SK-N-SH treated with all-trans-retinoic acid at 6 μM for 48 hours (cell line): Measurements from ENCODE around the gene QRFP.

Source experiments
- ATAC-seq: fragments of 200-7000 bp; cut with Tn5 transposase; 3 replicates; pipeline ENCODE4 v1.9.1; 2020; ENCODE audit warnings: mild to moderate bottlenecking, moderate library complexity
- BACH2 ChIP-seq: fragments of 250-450 bp; sonication (Bioruptor Pico); IDR thresholded peaks from 2 replicates; pipeline ENCODE4 v1.9.0; 2021; ENCODE audit warnings: mild to moderate bottlenecking, borderline replicate concordance
- CSDC2 ChIP-seq: fragments of 250-450 bp; sonication (Bioruptor Pico); IDR thresholded peaks from 2 replicates; pipeline ENCODE4 v1.5.0; 2020; ENCODE audit warnings: mild to moderate bottlenecking, moderate library complexity
- ESRRG ChIP-seq: fragments of 250-450 bp; sonication (Bioruptor Pico); IDR thresholded peaks from 2 replicates; pipeline ENCODE4 v1.6.1; 2021; ENCODE audit warnings: mild to moderate bottlenecking
- ISL1 ChIP-seq: fragments of 250-450 bp; sonication (Bioruptor Pico); IDR thresholded peaks from 2 replicates; pipeline ENCODE4 v2.1.2; 2022; ENCODE audit warnings: mild to moderate bottlenecking, moderate library complexity
- OSR1 ChIP-seq: fragments of 250-450 bp; sonication (Bioruptor Pico); IDR thresholded peaks from 2 replicates; pipeline ENCODE4 v1.8.0; 2022; ENCODE audit warnings: moderate library complexity, mild to moderate bottlenecking, inconsistent platforms
- PPARA ChIP-seq: fragments of 250-450 bp; sonication (Bioruptor Pico); IDR thresholded peaks from 2 replicates; pipeline ENCODE4 v1.5.0; 2020; ENCODE audit warnings: mild to moderate bottlenecking, borderline replicate concordance
- RARB ChIP-seq: fragments of 250-450 bp; sonication (Bioruptor Pico); IDR thresholded peaks from 2 replicates; pipeline ENCODE4 v1.8.0; 2021; ENCODE audit warnings: mild to moderate bottlenecking, moderate library complexity
- SNAI2 ChIP-seq: fragments of 250-450 bp; sonication (Bioruptor Pico); IDR thresholded peaks from 2 replicates; pipeline ENCODE4 v1.5.0; 2020; ENCODE audit warnings: mild to moderate bottlenecking, moderate library complexity
- TCF4 ChIP-seq: fragments of 250-450 bp; sonication (Bioruptor Pico); IDR thresholded peaks from 2 replicates; pipeline ENCODE4 v1.8.0; 2021; ENCODE audit warnings: mild to moderate bottlenecking, moderate library complexity, borderline replicate concordance
- TOX ChIP-seq: fragments of 250-450 bp; sonication (Bioruptor Pico); IDR thresholded peaks from 2 replicates; pipeline ENCODE4 v1.8.0; 2021; ENCODE audit warnings: mild to moderate bottlenecking, moderate library complexity, borderline replicate concordance
- ZC3H10 ChIP-seq: fragments of 250-450 bp; sonication (Bioruptor Pico); IDR thresholded peaks from 2 replicates; pipeline ENCODE4 v1.5.1; 2021; ENCODE audit warnings: mild to moderate bottlenecking, moderate library complexity
- ZFP3 ChIP-seq: fragments of 250-450 bp; sonication (Bioruptor Pico); IDR thresholded peaks from 2 replicates; pipeline ENCODE4 v1.5.0; 2020; ENCODE audit warnings: mild to moderate bottlenecking, moderate library complexity
- ZFP30 ChIP-seq: fragments of 450-650 bp; formaldehyde crosslinking; IDR thresholded peaks from 2 replicates; pipeline ENCODE4 v1.5.0; 2022; ENCODE audit warnings: mild to moderate bottlenecking, moderate library complexity
- ZNF565 ChIP-seq: fragments of 450-650 bp; formaldehyde crosslinking; conservative IDR thresholded peaks from 2 replicates; pipeline ENCODE4 v1.5.0; 2020; ENCODE audit warnings: low read depth, mild to moderate bottlenecking, moderate library complexity
- ZNF70 ChIP-seq: fragments of 450-650 bp; formaldehyde crosslinking; IDR thresholded peaks from 2 replicates; pipeline ENCODE4 v1.5.0; 2020; ENCODE audit warnings: mild to moderate bottlenecking, moderate library complexity
- ZNF8 ChIP-seq: fragments of 450-650 bp; formaldehyde crosslinking; IDR thresholded peaks from 2 replicates; pipeline ENCODE4 v1.5.0; 2020; ENCODE audit warnings: mild to moderate bottlenecking, moderate library complexity
- TF ChIP-seq, protein P1 (sequence below): fragments of 250-450 bp; sonication (Bioruptor Pico); IDR thresholded peaks from 2 replicates; pipeline ENCODE4 v1.8.0; 2020; ENCODE audit warnings: mild to moderate bottlenecking, moderate library complexity, borderline replicate concordance
- TF ChIP-seq, protein P2 (sequence below): fragments of 250-450 bp; sonication (Bioruptor Pico); IDR thresholded peaks from 2 replicates; pipeline ENCODE4 v1.5.0; 2020; ENCODE audit warnings: mild to moderate bottlenecking, moderate library complexity
- TF ChIP-seq, protein P3 (sequence below): fragments of 250-450 bp; sonication (Bioruptor Pico); IDR thresholded peaks from 2 replicates; pipeline ENCODE4 v1.8.0; 2021; ENCODE audit warnings: low read depth, mild to moderate bottlenecking, moderate library complexity, borderline replicate concordance
- TF ChIP-seq, protein P4 (sequence below): fragments of 250-450 bp; sonication (Bioruptor Pico); IDR thresholded peaks from 2 replicates; pipeline ENCODE4 v1.5.1; 2020; ENCODE audit warnings: low read depth, mild to moderate bottlenecking, moderate library complexity
- TF ChIP-seq, protein P5 (sequence below): fragments of 250-450 bp; sonication (Bioruptor Pico); IDR thresholded peaks from 2 replicates; pipeline ENCODE4 v1.5.1; 2021; ENCODE audit warnings: mild to moderate bottlenecking, moderate library complexity

Gene QRFP

DNA sequence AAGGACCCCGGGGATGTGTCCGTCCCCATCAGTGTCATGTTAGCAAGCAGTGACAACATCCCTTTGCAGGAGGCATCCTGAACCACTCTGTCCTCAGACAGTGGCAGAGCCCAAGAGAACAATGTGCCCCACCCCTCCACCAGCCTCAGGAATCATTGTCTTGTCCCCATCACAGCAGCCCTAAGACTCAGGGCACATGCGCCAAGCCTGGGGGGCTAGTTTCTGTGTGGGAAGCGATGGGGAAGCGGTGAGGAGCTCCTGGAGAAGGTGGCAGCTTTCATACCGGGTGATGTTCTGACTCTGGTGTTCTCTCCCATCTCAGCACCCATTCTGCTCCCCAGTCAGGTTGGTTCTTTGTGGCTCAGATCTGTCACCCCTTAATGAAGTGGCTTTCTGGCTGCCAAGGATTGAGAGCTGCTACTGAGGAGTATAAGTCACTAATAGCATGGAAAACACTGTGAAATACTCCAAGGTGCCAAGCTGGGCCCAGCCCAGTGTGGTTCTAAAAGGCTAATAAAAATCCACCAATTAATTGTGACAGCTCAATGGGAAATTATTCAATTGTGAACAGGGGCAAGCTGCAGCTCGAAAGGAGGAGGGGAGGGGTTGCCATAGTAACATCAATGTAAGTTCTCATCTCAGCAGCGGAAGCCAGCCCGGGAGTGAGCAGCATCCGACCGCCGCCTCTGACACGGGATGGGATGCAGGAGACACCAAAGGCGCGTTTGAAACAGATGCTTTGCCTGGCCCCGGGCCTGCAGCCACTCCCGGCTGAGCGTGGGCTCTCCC is 4.7 kb downstream of the QRFP start:
- ATAC-seq, result no peak
- TF ChIP-seq ZFP3 (CRISPR knock-in tag) (no peak), ZNF565 (CRISPR knock-in tag) (no peak), ESRRG (no peak), SNAI2 (CRISPR knock-in tag) (no peak), ZFP30 (CRISPR knock-in tag) (no peak), TCF4 (CRISPR knock-in tag) (no peak)

DNA sequence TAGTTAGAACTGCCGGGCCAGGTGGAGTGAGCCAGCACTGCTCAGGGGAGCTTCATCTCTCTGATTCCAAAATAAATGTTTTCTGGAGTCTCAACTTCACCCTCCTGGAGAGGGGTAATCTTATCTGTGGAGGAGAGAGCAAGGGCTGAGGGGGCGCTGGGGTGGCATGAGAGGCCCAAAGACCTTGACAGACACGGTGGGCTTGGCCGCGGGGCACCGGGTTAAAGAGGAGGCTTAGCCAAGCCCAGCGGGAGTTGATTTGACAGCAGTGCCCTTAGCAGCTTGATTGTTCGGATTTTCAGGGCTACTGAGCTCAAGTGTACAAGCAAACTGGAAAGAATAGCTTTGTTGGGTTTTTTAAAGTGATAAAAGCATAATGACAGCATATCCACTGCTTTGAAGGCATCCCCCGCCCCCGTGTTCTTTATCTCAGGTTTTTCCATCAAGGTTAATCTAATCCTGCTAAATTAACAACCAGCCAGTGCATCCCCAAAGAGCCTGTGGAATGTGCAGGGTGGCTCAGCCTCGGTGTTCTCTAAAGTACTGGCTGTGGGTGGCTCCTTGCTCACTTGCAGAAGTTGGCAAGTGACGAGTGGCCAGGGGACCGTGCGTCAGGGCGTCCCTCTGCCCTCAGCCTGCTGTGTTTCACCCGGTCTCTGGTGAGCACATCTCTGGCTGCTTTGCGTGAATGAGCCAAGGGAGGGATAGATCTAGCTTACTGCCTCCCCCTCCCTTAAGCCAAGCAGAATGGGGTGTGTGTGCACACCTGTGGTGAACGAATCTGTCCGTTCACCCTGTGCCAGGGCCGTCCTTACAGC is 5.5 kb downstream of the QRFP start:
- no peak for TF ChIP-seq TOX (CRISPR knock-in tag)
- no peak for TF ChIP-seq ZFP3 (CRISPR knock-in tag)
- TF ChIP-seq ZNF70 (CRISPR knock-in tag), result no peak
- TF ChIP-seq, protein P1, sequence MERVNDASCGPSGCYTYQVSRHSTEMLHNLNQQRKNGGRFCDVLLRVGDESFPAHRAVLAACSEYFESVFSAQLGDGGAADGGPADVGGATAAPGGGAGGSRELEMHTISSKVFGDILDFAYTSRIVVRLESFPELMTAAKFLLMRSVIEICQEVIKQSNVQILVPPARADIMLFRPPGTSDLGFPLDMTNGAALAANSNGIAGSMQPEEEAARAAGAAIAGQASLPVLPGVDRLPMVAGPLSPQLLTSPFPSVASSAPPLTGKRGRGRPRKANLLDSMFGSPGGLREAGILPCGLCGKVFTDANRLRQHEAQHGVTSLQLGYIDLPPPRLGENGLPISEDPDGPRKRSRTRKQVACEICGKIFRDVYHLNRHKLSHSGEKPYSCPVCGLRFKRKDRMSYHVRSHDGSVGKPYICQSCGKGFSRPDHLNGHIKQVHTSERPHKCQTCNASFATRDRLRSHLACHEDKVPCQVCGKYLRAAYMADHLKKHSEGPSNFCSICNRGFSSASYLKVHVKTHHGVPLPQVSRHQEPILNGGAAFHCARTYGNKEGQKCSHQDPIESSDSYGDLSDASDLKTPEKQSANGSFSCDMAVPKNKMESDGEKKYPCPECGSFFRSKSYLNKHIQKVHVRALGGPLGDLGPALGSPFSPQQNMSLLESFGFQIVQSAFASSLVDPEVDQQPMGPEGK, result no peak
- no peak for TF ChIP-seq RARB (CRISPR knock-in tag)
- TF ChIP-seq, protein P2, sequence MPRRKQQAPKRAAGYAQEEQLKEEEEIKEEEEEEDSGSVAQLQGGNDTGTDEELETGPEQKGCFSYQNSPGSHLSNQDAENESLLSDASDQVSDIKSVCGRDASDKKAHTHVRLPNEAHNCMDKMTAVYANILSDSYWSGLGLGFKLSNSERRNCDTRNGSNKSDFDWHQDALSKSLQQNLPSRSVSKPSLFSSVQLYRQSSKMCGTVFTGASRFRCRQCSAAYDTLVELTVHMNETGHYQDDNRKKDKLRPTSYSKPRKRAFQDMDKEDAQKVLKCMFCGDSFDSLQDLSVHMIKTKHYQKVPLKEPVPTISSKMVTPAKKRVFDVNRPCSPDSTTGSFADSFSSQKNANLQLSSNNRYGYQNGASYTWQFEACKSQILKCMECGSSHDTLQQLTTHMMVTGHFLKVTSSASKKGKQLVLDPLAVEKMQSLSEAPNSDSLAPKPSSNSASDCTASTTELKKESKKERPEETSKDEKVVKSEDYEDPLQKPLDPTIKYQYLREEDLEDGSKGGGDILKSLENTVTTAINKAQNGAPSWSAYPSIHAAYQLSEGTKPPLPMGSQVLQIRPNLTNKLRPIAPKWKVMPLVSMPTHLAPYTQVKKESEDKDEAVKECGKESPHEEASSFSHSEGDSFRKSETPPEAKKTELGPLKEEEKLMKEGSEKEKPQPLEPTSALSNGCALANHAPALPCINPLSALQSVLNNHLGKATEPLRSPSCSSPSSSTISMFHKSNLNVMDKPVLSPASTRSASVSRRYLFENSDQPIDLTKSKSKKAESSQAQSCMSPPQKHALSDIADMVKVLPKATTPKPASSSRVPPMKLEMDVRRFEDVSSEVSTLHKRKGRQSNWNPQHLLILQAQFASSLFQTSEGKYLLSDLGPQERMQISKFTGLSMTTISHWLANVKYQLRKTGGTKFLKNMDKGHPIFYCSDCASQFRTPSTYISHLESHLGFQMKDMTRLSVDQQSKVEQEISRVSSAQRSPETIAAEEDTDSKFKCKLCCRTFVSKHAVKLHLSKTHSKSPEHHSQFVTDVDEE, result no peak
- TF ChIP-seq ZC3H10 (CRISPR knock-in tag), result no peak
- TF ChIP-seq, protein P3, sequence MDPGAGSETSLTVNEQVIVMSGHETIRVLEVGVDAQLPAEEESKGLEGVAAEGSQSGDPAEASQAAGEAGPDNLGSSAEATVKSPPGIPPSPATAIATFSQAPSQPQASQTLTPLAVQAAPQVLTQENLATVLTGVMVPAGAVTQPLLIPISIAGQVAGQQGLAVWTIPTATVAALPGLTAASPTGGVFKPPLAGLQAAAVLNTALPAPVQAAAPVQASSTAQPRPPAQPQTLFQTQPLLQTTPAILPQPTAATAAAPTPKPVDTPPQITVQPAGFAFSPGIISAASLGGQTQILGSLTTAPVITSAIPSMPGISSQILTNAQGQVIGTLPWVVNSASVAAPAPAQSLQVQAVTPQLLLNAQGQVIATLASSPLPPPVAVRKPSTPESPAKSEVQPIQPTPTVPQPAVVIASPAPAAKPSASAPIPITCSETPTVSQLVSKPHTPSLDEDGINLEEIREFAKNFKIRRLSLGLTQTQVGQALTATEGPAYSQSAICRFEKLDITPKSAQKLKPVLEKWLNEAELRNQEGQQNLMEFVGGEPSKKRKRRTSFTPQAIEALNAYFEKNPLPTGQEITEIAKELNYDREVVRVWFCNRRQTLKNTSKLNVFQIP, result no peak
- no peak for TF ChIP-seq OSR1 (CRISPR knock-in tag)
- no peak for TF ChIP-seq ISL1 (CRISPR knock-in tag)
- TF ChIP-seq SNAI2 (CRISPR knock-in tag), result no peak
- TF ChIP-seq PPARA (CRISPR knock-in tag), result no peak
- no peak for TF ChIP-seq CSDC2 (CRISPR knock-in tag)
- TF ChIP-seq ZNF565 (CRISPR knock-in tag), result no peak
- TF ChIP-seq ZNF8 (CRISPR knock-in tag), result no peak
- no peak for TF ChIP-seq BACH2 (CRISPR knock-in tag)
- no peak for TF ChIP-seq TCF4 (CRISPR knock-in tag)
- no peak for TF ChIP-seq ZFP30 (CRISPR knock-in tag)
- no peak for TF ChIP-seq ESRRG

DNA sequence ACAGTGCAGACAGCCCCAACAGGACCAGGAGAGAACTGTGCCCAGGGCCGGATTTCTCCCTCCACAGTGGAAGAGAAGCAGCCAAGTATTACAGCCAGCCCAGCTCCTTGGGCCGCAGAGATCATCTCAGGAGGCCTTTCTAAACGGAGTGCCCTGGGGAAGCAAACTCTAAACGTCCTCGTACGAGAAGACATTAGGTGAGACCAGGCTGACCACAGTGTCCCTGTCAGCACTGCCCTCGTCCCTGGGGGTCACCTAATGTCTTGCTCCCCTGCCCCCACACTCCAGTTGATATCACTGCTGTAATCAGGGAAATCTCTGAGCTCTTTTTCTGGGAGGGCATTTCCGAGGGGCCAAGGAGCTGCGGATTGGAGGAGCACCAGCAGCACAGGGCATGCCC is 6.5 kb downstream of the QRFP start:
- TF ChIP-seq ZNF565 (CRISPR knock-in tag) (no peak), RARB (CRISPR knock-in tag) (no peak), ESRRG (no peak), ZC3H10 (CRISPR knock-in tag) (no peak), SNAI2 (CRISPR knock-in tag) (no peak), TOX (CRISPR knock-in tag) (no peak), OSR1 (CRISPR knock-in tag) (no peak), ZFP30 (CRISPR knock-in tag) (no peak), ZFP3 (CRISPR knock-in tag) (no peak)
- TF ChIP-seq, protein P1, result no peak
- TF ChIP-seq, protein P2, result no peak
- TF ChIP-seq, protein P4, sequence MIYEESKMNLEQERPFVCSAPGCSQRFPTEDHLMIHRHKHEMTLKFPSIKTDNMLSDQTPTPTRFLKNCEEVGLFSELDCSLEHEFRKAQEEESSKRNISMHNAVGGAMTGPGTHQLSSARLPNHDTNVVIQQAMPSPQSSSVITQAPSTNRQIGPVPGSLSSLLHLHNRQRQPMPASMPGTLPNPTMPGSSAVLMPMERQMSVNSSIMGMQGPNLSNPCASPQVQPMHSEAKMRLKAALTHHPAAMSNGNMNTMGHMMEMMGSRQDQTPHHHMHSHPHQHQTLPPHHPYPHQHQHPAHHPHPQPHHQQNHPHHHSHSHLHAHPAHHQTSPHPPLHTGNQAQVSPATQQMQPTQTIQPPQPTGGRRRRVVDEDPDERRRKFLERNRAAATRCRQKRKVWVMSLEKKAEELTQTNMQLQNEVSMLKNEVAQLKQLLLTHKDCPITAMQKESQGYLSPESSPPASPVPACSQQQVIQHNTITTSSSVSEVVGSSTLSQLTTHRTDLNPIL (CRISPR knock-in tag), result no peak
- TF ChIP-seq, protein P5, sequence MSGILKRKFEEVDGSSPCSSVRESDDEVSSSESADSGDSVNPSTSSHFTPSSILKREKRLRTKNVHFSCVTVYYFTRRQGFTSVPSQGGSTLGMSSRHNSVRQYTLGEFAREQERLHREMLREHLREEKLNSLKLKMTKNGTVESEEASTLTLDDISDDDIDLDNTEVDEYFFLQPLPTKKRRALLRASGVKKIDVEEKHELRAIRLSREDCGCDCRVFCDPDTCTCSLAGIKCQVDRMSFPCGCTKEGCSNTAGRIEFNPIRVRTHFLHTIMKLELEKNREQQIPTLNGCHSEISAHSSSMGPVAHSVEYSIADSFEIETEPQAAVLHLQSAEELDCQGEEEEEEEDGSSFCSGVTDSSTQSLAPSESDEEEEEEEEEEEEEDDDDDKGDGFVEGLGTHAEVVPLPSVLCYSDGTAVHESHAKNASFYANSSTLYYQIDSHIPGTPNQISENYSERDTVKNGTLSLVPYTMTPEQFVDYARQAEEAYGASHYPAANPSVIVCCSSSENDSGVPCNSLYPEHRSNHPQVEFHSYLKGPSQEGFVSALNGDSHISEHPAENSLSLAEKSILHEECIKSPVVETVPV (CRISPR knock-in tag), result no peak
- no peak for ATAC-seq

More for the DNA sequence above, 5.5 kb downstream of the QRFP start:
- no peak for ATAC-seq
